Stimulated activated CD8-positive, alpha-beta memory T cell treated with anti-CD3 and anti-CD28 coated beads, Interleukin-7, amount 100 ng/mL, for 4 hours (primary cell): ENCODE measurements around the gene MIAT.

ENCODE experiments used
- DNase-seq, 2 donors: peaks; one replicate each; pipeline ENCODE4 v3.0.0-alpha.2; 2020; ENCODE audit warnings: low read depth in 2 of 2

The MIAT gene

GRCh38 chr22:26632422-26633155 is 24.8 kb upstream of the MIAT start:
- no peak for DNase-seq

DNA sequence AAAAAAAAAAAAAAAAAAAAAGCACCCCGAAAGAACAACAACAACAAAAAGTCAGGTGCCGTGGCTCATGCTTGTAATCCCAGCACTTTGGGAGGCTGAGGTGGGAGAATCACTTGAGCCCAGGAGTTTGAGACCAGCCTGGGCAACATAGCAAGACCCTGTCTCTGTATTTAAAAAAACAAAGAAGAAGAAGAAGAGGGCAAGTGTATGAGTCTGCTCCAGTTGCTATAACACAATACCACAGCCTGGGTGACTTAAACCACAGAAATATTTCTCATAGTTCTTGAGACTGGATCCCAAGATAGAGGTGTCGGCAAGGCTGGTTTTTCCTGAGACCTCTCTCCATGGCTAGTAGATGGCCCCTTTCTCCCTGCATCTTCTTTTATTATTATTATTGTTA is 23.2 kb upstream of the MIAT start:
- DNase-seq = no peak

DNA sequence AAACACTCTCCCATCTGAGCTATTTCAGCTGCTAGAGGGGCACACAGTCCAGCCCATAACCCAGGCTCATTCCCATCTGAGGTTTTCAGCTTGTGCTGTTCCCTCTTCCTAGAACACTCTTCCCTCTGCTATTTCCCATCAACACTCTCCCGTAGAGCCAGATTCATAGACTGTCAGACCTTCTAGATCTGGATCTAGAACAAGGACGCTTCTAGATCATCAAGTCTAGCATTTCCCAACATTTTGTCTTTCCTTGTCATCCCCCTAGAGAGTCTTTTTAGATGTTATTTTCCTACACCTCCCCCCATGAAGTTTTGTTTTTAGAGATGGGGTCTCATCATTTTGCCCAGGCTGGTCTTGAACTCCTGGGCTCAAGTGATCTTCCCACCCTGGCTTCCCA is 22.3 kb upstream of the MIAT start:
- DNase-seq = no peak

DNA sequence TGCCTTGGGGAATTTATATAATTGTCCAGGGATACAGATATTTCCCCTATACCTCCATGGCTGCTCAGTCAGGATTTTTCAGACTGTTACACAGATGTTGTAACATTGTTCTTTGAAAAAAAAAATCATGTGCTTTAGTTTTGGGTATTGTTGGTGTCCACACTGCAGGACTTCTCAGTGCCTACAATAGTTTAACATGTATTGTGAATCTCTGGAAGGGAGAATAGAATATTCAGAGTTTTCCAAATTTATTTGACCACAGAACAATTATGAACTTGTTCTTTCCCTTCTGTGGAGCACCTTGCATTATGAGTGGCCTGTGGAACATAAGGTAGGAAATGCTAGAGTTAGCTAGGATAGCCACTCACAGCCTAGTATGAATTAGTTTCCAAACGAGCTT is 21.1 kb upstream of the MIAT start:
- DNase-seq = no peak

DNA sequence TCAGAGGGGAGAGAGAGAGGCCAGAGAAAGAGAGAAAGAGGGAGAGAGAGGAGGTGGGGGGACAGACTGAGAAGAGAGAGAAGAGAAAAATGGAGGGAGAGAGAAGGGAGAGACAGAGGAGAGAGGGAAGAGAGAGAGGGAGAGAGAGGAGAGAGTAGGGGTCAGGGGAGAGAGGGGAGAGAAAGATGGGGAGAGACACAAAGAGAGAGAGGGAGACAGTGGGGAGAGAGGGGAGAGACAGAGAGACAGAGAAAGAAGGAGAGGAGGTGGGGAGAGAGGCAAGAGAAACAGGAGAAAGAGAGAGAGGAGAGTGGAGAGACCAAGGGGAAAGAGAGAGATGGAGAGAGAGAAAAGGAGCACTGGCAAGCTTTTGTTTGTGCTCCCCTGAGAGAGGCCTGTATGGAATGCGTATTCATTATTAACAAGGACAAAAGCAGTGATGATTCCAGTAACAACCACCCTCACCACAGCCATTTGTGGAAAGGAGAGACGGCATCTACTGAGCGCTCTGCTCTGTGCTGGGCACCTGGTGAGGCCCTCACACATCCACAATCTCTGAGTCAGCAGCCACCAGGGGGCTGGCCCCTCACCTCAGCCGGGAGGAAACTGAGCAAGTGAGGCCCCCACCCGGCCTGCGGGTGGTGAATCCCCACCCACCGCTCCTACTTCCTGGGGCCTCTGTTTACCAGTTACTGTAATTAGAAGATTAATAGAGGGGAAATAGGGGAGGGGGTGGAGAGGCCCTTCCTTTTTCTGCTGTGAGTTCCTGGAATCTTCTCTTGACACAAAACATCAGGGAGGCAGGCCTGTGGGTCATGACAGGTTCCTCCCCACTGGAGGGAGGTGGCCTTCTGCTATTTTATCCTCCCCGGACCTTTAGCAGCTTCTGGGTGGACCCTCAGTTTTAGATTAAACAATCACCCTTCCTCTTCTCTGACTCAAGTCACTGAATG is 14.6 kb upstream of the MIAT start:
- DNase-seq = peak; percentile 69 to 81

DNA sequence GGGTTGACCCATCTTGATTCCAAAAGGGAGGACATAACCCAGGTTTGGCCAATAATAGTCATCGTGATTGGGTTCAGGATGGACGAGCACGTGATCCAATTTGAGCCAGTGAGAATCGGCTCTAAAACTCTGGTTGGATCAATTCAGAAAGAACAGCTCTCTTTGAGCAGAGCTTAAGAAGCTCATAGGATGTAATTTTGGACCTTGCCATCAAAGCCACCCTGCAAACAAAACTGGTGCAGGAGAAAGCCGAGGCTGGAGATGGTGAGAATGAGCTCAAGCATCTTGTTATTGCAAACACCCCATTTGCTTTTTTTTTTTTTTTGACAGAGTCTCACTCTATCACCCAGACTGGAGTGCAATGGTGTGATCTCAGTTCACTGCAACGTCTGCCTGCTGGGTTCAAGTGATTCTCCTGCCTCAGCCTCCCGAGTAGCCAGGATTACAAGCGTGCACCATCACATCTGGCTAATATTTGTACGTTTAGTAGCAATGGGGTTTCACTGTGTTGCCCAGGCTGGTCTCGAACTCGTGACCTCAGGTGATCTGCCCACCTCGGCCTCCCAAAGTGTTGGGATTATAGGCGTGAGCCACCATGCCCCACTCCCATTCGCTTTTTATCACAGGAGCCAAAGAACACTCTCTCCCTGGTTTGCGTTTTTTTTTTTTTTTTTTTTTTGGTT is 13.8 kb upstream of the MIAT start:
- no peak for DNase-seq

GRCh38 chr22:26646158-26646557 is 11.2 kb upstream of the MIAT start:
- no peak for DNase-seq

DNA sequence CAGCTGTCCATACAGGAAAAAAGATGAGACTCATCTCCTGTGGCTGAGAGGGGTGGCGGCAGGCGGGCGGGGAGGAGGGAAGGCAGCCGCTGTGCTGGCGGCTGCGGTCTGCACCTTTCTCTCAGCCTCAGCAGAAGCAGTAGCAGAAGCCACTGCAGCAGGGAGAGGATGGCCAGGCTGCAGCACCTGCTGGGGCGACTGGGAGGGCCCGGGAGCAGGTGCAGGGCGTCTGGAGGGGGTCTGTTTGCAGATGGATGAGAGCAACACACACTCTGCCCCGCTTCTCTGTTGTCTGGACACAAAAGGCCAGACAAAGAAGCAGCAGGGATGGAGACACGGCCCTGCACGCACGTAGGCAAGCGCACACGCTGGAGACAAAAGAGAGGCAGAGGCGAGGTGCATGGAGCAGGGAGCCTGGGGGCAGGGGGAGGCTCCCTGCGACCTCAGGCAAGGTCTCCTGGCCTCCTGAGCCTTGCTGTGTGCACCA is 9.3 kb upstream of the MIAT start:
- peak in 1 of 2 donors; percentile 43 for DNase-seq

GRCh38 chr22:26648528-26649388 is 8.6 kb upstream of the MIAT start:
- DNase-seq = no peak

DNA sequence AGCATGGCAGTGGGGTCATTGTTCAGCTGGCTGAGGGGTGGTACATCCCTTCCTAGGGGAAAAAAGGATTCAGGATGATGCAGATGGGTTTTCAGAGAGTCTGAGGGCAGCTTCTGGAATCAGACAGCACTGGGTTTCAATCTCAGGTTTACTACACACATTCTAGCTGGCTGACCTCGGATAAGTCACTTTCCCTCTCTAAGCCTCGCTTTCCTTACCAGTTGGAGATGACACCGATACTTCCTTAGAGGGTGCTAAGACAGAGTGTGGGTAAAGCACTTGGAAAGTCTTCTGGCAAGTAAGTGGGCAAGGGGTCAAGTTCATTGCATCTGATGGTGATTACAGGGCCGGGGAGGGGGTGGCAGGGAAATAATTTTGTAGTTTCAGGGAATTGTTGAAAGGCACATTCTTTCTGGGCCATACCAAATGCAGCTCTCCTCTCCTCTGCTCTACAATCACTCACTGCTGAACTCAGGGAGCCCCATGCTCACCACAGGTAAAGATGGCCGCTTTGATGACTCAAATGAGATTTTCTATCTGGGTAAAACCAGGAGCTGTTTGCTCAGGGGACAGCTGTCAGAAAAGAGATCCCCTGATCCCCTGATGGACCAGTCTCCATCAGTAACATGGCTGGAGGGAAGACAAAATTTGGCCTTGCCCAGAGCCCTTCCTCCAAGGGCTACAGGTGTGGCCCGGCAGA is 6.5 kb upstream of the MIAT start:
- no peak for DNase-seq

DNA sequence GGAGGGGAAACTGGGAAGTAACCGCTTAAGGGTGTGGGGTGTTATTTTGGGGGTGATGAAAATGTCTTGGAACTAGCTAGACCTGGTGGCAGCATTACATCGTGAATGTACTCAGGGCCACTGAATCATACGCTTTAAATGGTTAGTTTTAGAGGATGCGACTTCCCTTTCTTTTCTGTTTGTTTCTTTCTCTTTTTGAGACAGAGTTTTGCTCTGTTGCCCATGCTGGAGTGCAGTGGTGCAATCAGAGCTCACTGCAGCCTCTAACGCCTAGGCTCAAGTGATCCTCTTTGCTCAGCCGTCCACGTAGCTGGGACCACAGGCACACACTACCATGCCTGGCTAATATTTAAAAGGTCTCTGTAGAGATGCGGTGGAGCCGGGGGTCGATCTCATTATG is 5.6 kb upstream of the MIAT start:
- no peak for DNase-seq

DNA sequence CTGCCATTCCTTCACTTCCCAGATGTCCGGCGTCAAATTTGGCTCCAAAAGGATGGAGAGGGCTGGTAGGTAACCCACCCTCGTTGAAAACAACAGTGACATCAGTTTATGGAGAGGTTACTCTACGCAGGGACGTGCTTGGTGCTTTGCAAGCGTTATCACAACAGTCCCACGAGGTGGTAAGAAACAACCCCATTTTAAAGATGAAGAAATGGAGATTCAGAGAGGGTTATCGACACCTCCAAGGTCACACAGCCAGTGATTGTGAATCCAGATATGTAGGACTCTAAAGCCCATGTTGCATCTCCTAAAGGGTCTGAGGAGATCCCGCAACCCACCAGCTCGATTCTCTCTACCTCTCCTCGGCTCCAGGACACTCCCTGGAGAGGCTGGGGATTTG is 773 bp downstream of the MIAT start:
- DNase-seq = no peak

DNA sequence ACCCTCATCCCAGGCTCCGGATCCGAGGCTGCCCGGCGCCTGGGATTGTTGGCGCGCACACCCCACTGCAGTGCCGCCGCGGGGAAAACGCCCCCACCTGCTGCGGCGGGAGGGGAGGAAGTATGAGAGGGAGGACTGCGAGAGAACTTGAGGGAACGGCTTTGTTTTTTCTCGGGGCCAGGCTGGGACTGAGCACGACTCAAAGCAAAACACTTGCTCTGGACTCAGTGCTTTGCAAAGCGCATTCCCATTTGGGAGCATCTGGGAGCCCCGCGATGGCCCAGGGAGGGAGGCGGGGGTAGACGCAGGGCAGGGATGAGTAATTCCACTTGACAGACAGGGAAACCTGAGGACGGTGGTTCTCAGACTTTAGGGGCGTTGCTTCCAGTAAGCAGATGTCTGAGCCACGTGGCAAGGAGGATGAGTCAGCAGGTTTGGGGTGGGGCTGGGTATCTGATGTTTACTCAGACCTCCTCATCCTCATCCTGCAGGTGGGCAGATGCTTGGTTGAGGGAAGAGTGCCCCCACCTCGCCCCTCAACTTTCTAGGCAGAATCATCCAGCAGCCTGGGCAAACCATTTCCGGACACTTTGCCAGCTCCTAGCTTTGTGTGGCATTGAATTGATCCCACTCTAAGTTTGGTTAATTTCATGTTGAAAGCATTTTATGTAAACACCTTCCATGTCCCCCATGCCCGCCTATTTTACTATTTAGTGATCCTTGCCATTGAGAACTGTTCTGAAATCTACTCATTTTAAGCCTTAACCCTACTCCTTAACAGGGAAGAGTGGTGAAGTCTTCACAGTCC is 1.5 kb downstream of the MIAT start:
- peak; percentile 77 to 85 for DNase-seq

- no peak for DNase-seq
Measured at GRCh38 chr22:26660356-26660755, 3.0 kb downstream of the MIAT start.

DNA sequence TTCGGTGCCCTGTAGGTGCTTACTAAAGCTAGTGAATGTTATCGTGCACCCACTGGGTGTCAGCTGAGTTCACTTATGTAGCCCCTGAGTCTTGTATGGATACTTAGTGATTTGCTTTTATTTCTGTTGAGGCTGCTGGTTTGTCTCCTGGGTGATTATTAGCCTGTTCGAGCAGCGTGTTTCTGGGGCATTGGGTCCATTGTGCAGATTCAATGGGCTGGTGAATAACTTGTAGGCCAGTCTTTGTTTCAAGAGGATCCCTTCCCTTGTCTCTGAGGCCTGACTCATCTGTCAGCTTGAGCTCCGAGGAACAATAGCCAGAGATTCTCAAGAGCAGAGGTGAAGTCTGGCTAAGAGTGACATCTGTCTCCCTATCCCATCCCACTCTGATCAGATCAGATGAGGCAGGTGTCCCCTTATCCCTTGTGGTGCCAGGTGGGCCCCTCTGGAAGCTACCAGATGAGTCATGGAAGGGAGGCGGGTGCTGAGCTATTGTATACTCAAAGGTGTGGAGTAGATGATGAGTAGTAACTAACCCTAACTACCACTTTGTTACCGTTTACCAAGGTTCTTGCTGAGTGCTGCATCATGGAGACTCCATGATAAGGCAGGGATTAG is 3.7 kb downstream of the MIAT start:
- DNase-seq = no peak

- DNase-seq = no peak
Measured at GRCh38 chr22:26662160-26662559, 4.8 kb downstream of the MIAT start.

GRCh38 chr22:26663374-26663923 is 6.1 kb downstream of the MIAT start:
- no peak for DNase-seq

GRCh38 chr22:26665813-26666231 is 8.4 kb downstream of the MIAT start:
- no peak for DNase-seq

DNA sequence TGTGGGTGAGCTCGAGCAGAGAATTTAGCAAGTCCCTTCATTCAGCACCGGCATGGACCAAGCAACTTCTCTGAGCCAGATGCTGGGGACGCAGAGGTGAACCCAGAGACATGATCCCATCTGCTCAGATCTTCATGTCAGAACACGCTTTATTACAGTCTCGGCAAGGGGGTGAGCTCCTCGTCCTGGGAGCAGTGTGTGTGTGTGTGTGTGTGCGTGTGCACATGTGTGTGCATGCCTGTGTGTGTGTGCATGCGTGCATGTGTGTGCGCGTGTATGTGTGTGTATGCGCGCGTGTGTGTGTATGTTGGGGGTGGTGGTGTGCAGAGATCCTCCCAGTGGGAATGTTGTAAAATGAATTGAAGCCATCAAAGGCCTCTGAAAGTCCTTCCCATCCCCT is 9.8 kb downstream of the MIAT start:
- DNase-seq = no peak
